Retinal pigment epithelial cell (primary cell): ENCODE data around the gene KLHL29.

Experiments
- DNase-seq: peaks from one replicate; pipeline ENCODE4 v3.0.0-alpha.2; 2010; ENCODE audit warnings: low read depth
- H3K4me3 ChIP-seq: 2 replicates; pipeline ENCODE4 v1.5.1; 2011; ENCODE audit warnings: mild to moderate bottlenecking, low read length, control low read depth, moderate library complexity
- TF ChIP-seq, protein P1 (sequence below): conservative IDR thresholded peaks from 2 replicates; pipeline ENCODE4 v1.5.1; 2011; ENCODE audit warnings: low read depth, low read length, control low read depth, inconsistent platforms

KLHL29 gene

DNA sequence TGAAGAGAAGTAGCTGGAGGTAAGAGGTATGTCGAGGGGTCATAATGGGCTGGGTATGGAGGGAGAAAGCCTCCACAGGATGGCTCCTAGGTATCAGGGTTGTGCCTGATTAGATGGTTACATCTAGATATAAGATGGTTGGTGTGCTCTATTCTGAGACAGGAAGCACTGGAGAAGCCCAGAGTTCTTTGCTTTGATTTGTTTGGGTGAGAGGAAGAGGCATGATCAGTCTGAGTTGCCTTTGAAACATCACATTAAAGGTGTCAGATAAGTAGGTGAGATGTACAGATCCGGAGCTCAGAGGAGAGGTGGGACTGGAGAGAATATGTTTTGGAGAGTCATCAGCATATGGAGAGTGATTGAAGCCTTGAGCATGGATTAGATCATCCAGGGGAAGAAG, 74.1 kb downstream of the KLHL29 start:
- TF ChIP-seq, protein P1, sequence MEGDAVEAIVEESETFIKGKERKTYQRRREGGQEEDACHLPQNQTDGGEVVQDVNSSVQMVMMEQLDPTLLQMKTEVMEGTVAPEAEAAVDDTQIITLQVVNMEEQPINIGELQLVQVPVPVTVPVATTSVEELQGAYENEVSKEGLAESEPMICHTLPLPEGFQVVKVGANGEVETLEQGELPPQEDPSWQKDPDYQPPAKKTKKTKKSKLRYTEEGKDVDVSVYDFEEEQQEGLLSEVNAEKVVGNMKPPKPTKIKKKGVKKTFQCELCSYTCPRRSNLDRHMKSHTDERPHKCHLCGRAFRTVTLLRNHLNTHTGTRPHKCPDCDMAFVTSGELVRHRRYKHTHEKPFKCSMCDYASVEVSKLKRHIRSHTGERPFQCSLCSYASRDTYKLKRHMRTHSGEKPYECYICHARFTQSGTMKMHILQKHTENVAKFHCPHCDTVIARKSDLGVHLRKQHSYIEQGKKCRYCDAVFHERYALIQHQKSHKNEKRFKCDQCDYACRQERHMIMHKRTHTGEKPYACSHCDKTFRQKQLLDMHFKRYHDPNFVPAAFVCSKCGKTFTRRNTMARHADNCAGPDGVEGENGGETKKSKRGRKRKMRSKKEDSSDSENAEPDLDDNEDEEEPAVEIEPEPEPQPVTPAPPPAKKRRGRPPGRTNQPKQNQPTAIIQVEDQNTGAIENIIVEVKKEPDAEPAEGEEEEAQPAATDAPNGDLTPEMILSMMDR, result no peak
- H3K4me3 ChIP-seq, result no peak overlapping the region
- no peak for DNase-seq

DNA sequence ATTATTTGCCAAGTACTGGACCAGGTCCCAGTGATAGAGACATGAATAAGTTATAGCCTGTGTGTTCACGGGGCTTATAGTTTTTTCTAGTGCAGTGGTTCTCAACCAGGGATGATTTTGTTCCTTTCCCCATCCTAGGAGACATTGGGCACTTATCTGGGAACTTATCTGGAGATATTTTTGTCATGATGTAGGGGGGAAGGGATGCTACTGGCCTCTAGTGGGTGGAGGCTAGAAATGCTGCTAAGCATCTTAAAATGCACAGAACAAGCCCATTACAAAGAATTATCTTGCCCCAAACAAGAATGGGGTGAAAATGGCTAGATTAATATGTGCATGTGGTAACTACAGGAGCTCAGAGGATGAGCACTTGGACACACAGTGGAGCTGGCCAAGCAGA, 75.2 kb downstream of the KLHL29 start:
- no peak for DNase-seq
- TF ChIP-seq, protein P1, result peak; percentile 71
- no peak overlapping the region for H3K4me3 ChIP-seq

DNA sequence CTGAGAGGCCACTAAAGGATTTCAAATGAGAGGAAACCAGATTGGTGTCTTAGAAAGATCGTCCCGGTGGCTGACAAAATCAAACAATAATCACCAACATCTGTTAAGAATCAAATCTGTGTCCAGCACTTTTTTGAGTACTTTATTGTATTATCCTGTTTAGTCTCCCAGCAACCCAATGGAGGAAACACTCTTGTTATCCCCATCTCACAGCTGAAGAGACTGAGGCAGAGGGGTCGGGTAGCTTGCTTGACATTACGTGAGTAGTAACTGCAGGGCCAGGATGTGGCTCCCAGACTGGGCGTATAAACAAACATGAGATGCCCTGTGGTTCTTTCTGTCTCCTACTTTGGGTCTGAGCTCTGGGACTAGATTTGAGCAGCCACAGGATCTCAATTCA, 76.0 kb downstream of the KLHL29 start:
- DNase-seq, result no peak
- no peak overlapping the region for H3K4me3 ChIP-seq
- TF ChIP-seq, protein P1, result no peak

DNA sequence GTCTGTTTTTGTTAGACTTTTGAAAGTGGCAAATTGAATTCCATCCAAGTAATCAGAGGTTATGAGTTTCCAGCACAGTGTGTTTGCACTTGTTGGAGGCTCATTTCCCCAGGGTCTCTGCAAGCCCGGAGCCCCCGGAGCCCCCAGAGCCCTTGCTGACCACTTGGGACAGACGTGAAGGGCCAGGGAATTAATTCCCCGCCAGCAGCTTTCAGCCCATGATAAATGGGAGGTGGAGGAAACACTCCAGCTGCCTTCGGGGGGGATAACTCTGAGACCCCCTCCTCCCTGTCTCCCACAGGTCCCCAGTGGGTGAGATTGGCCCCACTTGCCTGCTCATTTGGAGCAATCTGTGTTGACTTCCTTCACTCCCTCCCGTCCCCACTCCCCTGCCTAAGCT, 79.2 kb downstream of the KLHL29 start:
- no peak for DNase-seq
- no peak overlapping the region for H3K4me3 ChIP-seq
- TF ChIP-seq, protein P1, result no peak

DNA sequence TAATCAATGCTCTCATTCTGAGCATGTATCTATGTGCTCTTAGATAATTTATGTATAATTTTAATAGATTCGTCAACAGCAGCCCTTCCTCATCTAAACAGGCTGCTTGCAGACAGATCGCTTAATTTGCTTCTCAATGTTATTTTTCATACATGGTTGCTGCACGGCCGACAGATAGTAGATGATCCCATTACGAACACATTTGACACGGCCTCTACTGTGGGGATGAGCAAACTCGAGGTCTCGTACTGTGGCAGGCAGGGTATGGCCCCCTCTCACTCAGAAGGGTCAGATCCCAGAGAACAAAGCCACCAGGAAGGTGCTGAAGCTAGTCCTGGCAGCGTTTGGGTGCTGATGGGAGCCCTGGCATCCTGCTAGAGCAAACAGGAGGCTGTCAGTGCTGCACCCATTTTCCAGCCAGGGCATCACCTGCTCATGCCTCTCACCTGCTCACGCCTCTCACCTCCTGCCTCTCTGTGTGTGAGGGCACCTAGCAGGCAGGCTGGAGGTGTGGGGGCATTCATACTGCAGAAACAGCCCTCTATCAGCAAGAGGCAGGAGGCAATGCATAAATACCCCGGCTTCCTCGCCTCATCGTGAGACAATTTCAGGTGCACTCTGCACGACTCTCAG, 80.0 kb downstream of the KLHL29 start:
- H3K4me3 ChIP-seq, result no peak overlapping the region
- TF ChIP-seq, protein P1, result no peak
- no peak for DNase-seq

DNA sequence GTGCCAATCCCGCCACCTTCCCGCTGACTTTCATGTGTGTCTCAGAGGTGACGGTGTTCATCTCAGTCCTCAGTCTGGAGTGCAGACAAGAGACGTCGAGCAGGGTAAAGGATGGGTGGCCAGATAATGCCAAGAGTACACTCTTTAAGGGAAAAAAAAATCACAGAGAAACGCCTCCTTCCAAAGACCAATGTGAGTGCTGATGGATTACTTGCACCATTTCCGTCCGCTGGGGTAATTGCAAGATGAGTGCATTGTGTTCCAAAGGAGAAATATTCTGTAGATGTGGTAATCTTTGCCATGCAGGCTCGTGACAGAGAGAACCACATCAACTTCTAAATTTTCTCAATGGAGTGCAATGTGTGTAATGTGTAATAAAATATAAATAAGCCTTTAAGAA, 81.0 kb downstream of the KLHL29 start:
- TF ChIP-seq, protein P1, result no peak
- H3K4me3 ChIP-seq, result no peak overlapping the region
- no peak for DNase-seq

DNA sequence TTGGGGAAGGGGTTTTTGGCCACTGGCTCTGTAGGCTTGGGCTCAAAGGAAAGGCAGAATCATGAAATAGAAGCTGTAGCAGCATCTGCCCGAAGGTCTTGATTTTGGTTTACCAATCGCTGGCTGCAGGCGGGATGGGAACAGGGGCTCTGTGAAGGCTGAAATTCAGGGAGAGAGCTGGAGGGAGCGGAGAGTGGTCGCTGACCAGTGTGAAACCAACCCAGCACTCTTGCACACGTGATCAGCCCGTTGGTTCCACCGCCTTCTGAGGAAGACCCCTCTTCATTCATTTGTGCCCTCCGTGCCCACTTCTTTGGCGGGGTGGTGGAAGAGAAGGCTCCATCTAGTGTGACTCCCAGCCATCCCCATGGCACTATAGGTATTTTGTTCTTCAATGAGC, 82.6 kb downstream of the KLHL29 start:
- TF ChIP-seq, protein P1, result no peak
- no peak for DNase-seq
- H3K4me3 ChIP-seq, result no peak overlapping the region
